HL-60 (cell line): ENCODE data around the gene PCP4.

Source experiments
- DNase-seq, 2 experiments: peaks; one replicate each; pipeline ENCODE4 v3.0.0-alpha.2; 2010 to 2020; ENCODE audit warnings: low read depth in 1 of 2, low spot score in 1 of 2
- H3K27ac ChIP-seq: fragments of 250-450 bp; sonication (Bioruptor Pico); replicated peaks from 2 replicates; pipeline ENCODE4 v1.5.1; 2020; ENCODE audit warnings: mild to moderate bottlenecking, moderate library complexity
- H3K27me3 ChIP-seq: fragments of 250-450 bp; sonication (Bioruptor Pico); 2 replicates; pipeline ENCODE4 v1.5.1; 2021; ENCODE audit warnings: mild to moderate bottlenecking, moderate library complexity; ENCODE audit not compliant: insufficient read depth, poor library complexity, severe bottlenecking
- H3K4me3 ChIP-seq: replicated peaks from 2 replicates; pipeline ENCODE4 v1.5.1; 2011; ENCODE audit warnings: mild to moderate bottlenecking, control low read depth, low read length; ENCODE audit not compliant: insufficient read depth
- GABPA ChIP-seq: IDR thresholded peaks from 2 replicates; pipeline ENCODE4 v1.6.1; 2012; ENCODE audit warnings: low read depth
- POLR2AphosphoS5 ChIP-seq: IDR thresholded peaks from 2 replicates; pipeline ENCODE4 v1.6.1; 2012; ENCODE audit warnings: low read depth
- SPI1 ChIP-seq: IDR thresholded peaks from 2 replicates; pipeline ENCODE4 v1.6.1; 2012; ENCODE audit warnings: low read depth, mild to moderate bottlenecking, borderline replicate concordance
- TF ChIP-seq, protein P1 (sequence below): IDR thresholded peaks from 2 replicates; pipeline ENCODE4 v1.6.1; 2012; ENCODE audit warnings: low read depth; ENCODE audit not compliant: insufficient replicate concordance
- TF ChIP-seq, protein P2 (sequence below): IDR thresholded peaks from one replicate; pipeline ENCODE4 v1.5.1; 2011; ENCODE audit warnings: low read length, control low read depth, inconsistent platforms; ENCODE audit not compliant: insufficient read depth

Gene PCP4

DNA sequence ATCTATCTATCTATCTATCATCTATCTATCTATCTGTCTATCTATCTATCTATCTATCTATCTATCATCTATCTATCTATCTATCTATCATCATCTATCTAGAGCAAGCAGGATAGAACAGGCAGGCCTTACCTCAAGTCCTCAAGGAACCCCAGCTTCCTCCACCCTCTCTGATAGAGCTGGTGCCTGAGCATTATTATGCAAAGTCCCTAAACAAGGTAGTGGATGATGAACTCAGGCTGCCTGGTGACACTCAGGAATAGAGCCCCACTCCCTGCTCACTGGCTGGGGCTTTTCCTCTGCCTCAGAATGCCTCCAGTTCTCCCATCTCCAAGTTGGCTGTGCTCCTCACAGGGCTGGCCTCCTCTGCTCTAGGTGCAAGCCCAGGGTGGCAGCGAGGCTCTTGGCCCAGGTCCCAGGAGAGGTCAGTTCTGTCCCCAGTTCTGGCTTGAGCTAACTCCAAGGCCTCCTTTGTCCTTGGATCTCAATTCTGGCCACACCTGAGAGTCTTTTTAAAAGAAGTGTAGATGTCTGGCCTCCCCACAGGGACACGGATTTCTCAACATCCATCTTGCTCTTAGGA is 60.2 kb downstream of the PCP4 start:
- Histone ChIP-seq H3K4me3 (no peak overlapping the region), H3K27me3 (no peaks in the 10 kb centered on the region), H3K27ac (no peak overlapping the region)
- TF ChIP-seq POLR2AphosphoS5 (no peak), SPI1 (no peak), GABPA (no peak)
- TF ChIP-seq, protein P1, sequence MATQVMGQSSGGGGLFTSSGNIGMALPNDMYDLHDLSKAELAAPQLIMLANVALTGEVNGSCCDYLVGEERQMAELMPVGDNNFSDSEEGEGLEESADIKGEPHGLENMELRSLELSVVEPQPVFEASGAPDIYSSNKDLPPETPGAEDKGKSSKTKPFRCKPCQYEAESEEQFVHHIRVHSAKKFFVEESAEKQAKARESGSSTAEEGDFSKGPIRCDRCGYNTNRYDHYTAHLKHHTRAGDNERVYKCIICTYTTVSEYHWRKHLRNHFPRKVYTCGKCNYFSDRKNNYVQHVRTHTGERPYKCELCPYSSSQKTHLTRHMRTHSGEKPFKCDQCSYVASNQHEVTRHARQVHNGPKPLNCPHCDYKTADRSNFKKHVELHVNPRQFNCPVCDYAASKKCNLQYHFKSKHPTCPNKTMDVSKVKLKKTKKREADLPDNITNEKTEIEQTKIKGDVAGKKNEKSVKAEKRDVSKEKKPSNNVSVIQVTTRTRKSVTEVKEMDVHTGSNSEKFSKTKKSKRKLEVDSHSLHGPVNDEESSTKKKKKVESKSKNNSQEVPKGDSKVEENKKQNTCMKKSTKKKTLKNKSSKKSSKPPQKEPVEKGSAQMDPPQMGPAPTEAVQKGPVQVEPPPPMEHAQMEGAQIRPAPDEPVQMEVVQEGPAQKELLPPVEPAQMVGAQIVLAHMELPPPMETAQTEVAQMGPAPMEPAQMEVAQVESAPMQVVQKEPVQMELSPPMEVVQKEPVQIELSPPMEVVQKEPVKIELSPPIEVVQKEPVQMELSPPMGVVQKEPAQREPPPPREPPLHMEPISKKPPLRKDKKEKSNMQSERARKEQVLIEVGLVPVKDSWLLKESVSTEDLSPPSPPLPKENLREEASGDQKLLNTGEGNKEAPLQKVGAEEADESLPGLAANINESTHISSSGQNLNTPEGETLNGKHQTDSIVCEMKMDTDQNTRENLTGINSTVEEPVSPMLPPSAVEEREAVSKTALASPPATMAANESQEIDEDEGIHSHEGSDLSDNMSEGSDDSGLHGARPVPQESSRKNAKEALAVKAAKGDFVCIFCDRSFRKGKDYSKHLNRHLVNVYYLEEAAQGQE: no peak
- TF ChIP-seq, protein P2, sequence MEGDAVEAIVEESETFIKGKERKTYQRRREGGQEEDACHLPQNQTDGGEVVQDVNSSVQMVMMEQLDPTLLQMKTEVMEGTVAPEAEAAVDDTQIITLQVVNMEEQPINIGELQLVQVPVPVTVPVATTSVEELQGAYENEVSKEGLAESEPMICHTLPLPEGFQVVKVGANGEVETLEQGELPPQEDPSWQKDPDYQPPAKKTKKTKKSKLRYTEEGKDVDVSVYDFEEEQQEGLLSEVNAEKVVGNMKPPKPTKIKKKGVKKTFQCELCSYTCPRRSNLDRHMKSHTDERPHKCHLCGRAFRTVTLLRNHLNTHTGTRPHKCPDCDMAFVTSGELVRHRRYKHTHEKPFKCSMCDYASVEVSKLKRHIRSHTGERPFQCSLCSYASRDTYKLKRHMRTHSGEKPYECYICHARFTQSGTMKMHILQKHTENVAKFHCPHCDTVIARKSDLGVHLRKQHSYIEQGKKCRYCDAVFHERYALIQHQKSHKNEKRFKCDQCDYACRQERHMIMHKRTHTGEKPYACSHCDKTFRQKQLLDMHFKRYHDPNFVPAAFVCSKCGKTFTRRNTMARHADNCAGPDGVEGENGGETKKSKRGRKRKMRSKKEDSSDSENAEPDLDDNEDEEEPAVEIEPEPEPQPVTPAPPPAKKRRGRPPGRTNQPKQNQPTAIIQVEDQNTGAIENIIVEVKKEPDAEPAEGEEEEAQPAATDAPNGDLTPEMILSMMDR: no peak
- DNase-seq: no peak

DNA sequence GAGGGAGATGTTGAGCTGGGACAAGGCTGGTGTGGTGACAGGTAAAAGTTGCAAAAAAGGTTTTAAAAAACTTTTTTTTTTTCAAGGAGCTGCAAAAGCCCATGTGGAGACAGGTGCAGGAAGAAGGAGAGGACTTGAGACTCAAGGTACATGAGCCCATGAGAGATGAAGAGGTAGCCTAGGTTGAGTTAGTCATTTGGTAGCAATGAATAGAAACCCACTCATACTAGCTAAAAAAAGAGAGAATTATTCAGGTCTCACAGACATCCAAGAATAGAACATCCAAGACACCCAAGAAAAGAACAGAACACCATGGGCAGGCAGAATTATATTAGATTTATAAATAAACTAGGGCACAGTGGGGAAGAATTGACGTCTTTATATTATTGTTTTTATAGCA is 65.1 kb downstream of the PCP4 start:
- Histone ChIP-seq H3K4me3 (no peak overlapping the region), H3K27ac (no peak overlapping the region), H3K27me3 (no peaks in the 10 kb centered on the region)
- no peak for DNase-seq
- TF ChIP-seq, protein P2: no peak
- TF ChIP-seq SPI1 (no peak), POLR2AphosphoS5 (no peak), GABPA (no peak)
- TF ChIP-seq, protein P1: no peak

DNA sequence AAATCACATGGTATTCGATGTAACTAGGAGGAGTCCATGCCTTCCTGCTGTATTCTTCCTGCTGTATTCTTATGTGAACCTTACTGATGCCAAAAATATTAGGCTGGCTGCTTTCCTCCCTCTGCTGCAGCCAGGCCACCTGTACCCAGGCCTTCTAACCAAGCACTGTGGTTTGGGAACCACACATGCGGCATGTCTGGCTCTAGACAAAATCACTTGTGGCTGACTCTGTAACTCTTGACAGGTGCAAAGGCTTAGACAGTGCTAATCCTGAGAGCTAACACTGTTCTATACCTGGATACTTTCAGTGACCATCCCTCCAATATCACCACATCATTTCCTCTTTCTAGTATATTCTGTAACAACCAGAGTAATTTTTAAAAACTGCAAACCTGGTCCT is 67.7 kb downstream of the PCP4 start:
- TF ChIP-seq, protein P1: no peak
- TF ChIP-seq SPI1 (no peak), GABPA (no peak)
- no peak for DNase-seq
- Histone ChIP-seq H3K27ac (no peak overlapping the region), H3K4me3 (no peak overlapping the region), H3K27me3 (no peaks in the 10 kb centered on the region)
